PC-3 (cell line): ENCODE results near the gene DCTN5.

Experiments used
- EZH2 ChIP-seq: fragments of 300-600 bp; sonication (generic); IDR thresholded peaks from one replicate; pipeline ENCODE4 v1.6.1; 2017; ENCODE audit warnings: antibody characterized with exemption, mild to moderate bottlenecking, low read length; ENCODE audit not compliant: unreplicated experiment
- EZH2phosphoT487 ChIP-seq: fragments of 300-600 bp; sonication (generic); IDR thresholded peaks from 2 replicates; pipeline ENCODE4 v1.6.1; 2018; ENCODE audit warnings: mild to moderate bottlenecking, antibody characterized with exemption, low read length, borderline replicate concordance
- TF ChIP-seq, protein P1 (sequence below): fragments of 300-600 bp; sonication (generic); conservative IDR thresholded peaks from 2 replicates; pipeline ENCODE4 v1.5.1; 2017; ENCODE audit warnings: antibody characterized with exemption, low read depth, mild to moderate bottlenecking, low read length

DNA sequence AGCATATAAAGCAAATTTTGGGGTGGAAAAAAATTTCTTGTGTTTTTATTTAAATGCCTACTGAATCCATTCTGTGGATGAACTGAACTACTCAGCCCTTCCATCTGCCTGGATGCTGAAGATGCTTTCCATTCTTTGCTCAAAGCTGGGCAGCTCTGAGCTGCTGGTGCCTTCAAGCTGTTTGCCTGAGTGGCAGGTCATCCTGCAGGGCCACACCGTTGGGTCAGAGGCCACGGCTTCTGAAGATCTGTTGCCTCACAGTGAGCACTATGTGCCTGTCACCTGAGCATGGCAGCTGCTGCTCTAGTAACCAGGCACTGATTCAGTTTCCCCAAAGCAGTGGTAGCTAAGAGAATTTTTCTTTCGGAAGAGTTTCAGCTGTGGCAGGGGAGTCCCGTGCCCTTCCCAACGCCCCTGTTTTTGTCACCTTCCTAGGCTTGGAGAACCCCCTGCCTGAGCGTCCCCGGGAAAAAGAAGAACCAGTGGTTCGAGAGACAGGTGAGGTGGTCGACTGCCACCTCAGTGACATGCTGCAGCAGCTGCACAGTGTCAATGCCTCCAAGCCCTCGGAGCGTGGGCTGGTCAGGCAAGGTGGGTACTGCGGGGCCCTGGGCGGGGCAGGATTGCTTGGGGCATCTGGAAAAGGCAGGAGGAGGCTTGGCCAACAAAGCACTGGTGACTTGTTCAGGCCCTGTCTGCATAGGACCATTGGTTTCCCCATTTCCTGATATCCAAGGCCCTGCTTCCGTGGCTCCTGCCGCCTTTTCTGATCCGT, 46.0 kb downstream of the DCTN5 start:
- TF ChIP-seq, protein P1, sequence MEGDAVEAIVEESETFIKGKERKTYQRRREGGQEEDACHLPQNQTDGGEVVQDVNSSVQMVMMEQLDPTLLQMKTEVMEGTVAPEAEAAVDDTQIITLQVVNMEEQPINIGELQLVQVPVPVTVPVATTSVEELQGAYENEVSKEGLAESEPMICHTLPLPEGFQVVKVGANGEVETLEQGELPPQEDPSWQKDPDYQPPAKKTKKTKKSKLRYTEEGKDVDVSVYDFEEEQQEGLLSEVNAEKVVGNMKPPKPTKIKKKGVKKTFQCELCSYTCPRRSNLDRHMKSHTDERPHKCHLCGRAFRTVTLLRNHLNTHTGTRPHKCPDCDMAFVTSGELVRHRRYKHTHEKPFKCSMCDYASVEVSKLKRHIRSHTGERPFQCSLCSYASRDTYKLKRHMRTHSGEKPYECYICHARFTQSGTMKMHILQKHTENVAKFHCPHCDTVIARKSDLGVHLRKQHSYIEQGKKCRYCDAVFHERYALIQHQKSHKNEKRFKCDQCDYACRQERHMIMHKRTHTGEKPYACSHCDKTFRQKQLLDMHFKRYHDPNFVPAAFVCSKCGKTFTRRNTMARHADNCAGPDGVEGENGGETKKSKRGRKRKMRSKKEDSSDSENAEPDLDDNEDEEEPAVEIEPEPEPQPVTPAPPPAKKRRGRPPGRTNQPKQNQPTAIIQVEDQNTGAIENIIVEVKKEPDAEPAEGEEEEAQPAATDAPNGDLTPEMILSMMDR, result no peak
- TF ChIP-seq EZH2phosphoT487, result no peak
- TF ChIP-seq EZH2, result no peak
